NCI-H2081 treated with DMSO at 0.1 percent for 48 hours (cell line): ENCODE measurements around the gene OR13C4.
"Not testable (repeated sequence)": the region's sequence is repeated elsewhere in the genome, so short reads cannot be mapped to it uniquely, and the experiment has no call there.

ENCODE experiments used
- DNase-seq: peaks from one replicate; lab custom pipeline; 2025; lab: John Stamatoyannopoulos, UW

OR13C4 gene

DNA sequence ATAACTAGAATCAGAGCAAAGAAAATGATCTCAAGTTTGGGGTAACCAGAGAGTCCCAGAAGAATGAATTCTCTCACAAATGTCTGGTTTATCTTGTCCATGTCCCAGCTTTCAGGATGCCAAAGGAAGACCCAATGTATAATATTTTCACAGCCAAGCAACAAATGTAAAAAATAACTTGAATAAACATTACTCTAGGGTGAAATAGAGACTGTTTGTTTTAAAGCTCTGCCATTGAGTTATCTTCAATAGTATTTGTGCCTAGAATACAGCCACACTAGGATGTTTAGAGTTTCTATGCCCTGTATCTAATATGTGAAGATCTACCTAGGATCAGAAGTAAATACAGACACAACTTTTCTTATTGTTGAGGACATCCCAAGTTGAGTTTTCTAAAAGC lies at the start of gene OR13C4:
Gene OR13C4 (minus strand): TSS at position 101 of the 400 bp plus-strand sequence. CDS start 0 bp downstream, at position 101.
- no peak for DNase-seq

DNA sequence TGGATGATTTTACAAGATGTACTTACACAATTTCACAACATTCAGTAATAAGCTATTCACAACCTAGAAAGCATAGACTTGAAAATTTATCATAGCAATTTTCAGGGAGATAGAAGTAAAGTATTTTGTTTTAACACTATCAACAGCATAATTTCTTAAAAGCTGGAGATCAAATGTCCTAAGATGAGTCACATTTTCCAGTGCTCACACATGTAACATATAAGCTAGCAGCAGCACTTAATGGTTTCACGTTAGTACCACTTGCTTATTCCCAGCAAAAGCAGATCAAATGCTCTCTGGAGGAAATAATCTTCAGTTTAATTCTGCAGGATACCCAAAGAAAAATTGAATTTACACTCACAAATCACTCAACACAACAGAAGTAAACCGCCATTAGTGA lies 48.4 kb upstream of the OR13C4 start:
- DNase-seq = no peak

DNA sequence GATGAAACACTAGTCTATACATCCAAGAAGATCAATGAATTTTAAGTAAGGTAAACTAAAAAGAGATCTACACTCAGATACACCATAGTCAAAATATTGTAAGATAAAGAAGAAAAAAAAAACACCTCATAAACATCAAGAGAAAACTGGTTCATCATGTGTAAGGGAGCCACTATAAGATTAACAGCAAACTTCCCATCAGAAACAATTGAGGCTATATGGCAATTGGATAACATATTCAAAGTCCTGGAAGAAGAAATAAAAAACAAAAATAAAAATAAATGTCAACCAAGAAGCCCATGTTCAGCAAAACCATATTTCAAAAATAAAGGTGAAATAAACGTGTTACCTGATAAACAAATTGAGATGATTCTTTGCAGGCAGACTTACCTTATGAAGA lies 45.6 kb upstream of the OR13C4 start:
- DNase-seq = no peak

DNA sequence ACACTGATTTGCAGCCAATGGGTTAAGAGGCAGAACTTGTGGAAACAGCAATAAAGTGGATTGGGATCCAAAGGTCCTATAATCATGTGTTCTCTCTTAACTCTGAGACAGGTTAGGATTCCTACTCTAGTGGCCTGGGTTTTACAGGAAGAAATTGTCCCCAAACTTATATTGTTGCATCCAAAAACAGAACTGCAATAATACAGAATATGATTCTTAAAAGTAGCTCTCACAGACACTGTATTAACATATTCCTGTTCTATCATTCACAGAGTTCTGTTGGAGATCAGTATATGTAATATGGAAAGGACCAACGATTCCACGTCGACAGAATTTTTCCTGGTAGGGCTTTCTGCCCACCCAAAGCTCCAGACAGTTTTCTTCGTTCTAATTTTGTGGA lies 41.9 kb upstream of the OR13C4 start, which contains the start of gene OR13C8:
Gene OR13C8 (plus strand): TSS at position 301 of the 400 bp plus-strand sequence. CDS start 0 bp downstream, at position 301.
- no peak for DNase-seq

DNA sequence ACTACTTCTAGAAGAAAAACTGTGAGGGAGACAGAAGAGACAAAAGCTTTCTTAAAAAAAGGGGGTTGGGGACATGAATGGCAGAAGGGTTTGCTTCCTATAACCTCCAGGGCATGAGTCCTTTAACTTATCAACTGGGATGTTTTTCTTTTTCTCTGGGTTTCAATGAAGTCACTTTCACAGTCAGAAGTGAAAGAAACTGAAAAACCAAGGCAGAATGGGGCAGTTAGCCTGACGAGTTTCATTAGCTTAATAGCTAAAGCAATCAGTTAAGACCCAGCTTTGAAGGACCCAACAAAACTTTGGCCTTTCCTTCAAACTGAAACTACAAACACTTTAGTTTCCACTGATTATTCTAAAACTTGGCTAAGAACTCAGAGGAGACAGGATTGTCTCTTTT lies 37.3 kb upstream of the OR13C4 start:
- no peak for DNase-seq

DNA sequence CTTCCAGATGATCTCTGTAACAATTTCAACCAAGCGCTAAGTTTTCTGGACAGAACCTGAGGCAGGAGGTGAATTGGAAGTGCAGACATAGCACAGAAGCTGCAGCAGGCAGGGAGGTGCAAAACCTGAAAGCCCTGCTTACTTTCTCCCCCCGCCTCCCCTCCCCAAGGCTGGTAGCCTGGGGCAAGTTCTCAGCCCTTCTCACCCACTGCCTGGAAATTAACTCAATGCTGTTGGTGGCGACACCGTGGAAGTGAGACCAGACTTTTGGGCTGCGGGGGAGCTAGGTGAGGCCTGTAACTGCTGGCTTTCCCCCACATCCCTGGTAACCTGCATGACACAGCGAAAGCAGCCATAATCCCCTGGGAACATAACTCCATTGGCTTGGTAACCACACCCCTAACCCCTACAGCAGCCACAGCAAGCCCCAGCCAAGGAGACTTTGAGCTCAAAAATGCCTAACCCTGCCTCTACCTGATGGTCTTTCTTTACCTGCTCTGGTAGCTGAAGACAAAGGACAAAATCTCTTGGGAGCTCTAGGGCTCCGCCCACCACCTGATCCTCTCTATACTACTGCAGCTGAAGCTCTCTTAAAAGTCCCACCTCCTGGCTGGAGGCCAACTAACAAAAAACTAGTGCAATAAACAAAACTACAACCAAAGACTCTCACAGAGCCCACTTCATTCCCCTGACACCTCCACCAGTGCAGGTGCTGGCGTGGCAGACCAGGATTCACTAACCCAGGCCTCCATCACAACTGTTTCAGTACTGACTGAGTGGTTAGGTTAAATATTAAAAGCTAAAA lies 30.0 kb upstream of the OR13C4 start:
- DNase-seq = no peak

DNA sequence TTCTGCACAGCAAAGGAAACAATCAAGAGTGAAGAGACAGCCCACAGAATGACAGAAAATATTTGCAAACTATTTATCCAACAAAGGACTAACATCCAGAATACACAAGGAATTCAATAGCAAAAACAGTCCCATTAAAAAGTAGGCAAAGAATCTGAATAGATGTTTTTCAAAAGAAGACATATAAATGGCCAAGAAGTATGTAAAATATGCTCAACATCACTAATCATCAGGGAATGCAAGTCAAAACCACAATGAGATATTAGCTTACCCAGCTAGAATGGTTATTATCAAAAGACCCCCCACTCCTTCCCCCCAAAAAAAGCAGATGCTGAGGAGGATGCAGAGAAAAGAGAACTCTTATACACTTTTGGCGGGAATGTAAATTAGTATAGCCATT lies 28.5 kb upstream of the OR13C4 start:
- DNase-seq = no peak

DNA sequence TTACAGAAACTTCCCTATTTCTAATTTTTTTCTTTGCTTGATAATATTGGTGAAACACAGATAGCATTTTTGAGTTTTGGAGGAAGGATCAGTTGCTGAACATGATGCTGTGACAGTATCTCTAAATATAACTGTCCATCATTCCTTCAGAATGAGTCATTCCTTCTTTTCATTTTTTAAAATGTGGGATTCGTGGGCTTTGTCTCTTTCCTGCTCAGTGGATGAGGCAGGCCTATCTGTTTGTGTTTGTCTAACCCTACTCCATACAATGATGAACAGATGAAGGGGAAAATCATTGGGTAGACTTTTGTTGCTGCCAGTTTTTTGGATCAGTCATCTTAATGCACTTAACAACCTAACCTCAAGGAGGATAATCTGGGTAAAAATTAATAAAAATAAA lies 26.3 kb upstream of the OR13C4 start:
- no peak for DNase-seq

DNA sequence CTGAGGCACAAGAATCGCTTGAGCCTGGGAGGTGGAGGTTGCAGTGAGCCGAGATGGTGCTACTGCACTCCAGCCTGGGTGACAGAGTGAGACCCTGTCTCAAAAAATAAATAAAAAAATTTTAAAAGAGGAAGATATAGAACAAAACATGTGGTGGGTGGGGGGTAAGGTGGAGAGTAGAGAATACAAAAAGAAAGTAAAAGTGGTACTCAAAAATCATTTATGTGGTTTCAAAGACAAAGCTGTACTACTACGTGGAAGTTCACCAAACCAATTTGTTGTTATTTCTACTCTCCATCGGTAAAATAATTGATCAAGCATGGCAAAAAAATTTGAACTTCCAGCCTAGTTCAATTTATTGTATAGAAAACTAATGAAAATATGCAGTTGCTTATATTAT lies 17.6 kb upstream of the OR13C4 start:
- no peak for DNase-seq

DNA sequence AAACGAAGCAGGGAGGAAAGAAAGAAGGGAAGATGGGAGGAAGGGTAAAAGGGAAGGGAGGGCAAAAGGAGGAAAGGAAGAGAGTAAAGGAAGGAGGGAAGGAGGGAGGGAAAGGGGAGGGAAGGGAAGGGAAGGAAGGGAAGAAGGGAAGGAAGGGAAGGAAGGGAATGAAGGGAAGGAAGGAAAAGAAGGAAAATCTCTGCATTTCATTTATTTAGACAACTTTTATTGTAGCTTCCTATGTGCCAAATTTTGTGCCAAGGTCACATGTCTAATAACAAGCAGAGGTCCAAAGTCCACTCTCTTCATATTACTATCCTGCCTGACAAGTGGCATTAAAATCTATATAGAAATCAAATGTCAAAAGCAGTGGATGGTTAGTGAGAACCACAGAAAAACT lies 12.3 kb upstream of the OR13C4 start:
- DNase-seq = no peak

DNA sequence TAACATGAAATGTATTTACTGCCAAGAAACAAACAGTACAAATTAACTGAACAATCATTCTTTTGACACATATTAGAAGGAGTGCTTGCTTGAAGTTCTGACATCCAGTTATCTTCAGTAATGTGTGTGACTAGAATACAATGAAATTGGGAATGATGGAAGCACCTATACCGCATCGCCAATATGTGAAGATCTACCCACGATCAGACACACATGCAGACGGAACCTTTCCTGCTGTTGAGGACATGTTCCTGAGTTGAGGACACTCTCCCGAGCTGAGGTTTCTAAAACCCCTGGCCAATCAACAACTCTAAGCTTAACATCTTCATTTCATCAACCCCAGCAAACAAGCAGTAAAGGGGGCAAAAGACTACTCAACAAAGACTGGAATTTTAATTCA lies 9.7 kb upstream of the OR13C4 start, which contains the start of gene OR13C3:
Gene OR13C3 (minus strand): TSS at position 101 of the 400 bp plus-strand sequence. CDS start 133 bp downstream, outside the sequence.
- DNase-seq = no peak

DNA sequence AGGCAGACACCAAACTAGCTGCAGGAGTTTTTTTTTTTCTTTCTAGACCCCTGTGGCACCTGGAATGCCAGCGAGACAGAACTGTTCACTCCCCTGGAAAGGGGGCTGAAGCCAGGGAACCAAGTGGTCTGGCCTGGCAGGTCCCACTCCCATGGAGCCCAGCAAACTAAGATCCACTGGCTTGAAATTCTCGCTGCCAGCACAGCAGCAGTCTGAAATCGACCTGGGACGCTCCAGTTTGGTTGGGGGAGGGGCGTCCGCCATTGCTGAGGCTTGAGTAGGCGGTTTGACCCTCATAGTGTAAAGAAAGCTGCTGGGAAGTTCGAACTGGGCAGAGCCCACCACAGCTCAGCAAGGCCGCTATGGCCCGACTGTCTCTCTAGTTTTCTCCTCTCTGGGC lies 6.8 kb downstream of the OR13C4 start:
- DNase-seq = not testable (repeated sequence)

DNA sequence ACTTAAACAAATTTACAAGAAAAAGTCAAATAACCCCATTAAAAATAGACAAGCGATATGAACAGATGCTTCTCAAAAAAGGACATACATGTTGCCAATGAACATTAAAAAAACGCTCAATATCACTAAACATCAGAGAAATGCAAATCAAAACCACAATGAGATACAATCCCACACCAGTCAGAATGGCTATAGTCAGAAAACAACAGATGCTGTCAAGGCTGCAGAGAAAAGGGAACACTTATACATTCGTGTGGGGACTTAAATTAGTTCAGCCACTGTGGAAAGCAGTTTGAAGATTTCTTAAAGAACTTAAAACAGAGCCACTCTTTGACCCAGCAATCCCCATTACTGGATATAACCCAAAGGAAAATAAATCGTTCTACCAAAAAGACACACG lies 12.1 kb downstream of the OR13C4 start:
- no peak for DNase-seq

DNA sequence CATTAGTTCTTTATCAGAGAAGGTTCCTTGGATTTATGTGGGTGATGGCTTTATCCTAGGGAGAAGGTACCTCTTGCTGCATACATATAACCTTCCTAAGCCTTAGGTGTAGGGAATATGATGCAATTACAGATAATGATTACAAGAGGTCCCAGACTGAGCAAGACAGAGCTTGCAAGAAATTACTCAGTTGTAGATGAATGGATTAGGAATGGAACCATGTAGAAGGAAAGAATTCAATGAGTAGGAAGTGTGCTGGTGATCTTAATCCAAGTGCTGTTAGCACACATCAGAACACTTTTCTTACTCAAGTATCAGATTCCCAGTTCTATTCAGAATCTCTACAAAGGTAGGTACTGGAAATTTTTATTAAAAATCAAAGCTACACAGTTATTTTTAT lies 20.4 kb downstream of the OR13C4 start:
- DNase-seq = no peak

DNA sequence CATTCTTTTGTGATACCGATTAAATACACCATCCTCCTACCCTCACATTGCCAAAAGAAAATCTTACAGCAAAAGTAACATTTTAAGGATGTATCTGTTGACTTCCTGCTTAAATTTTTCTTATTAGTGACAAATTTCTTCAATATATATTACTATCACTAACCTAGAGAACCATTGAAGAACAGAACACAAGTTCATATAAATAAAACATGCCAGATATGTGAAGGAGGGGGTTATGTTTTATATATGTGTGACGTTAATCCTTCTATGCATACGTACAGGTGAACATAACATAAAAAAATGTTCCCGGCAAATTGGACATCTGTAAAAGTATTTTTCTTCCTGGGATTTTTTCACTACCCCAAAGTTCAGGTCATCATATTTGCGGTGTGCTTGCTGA lies 23.0 kb downstream of the OR13C4 start, which contains the start of gene OR13F1:
Gene OR13F1 (plus strand): TSS at position 301 of the 400 bp plus-strand sequence. CDS start 0 bp downstream, at position 301.
- DNase-seq = no peak

DNA sequence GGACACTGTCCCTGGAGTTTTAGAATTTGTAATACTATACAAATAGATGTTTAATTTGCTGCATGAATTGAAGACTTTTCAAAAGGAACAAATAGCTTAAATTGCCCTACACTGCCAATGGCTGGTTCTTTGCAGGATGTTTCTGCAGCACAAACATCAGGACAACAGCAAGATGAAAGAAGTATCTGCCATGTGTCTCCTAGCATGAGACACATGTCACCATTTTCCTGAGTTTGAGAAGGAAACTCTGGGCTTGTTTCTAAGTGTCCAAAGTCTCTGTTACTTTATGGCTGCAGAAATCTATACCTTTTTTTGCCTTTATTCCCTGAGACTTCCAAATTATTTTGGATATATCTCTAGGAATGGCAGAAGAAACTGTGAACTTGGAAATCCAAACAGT lies 23.6 kb downstream of the OR13C4 start:
- DNase-seq = no peak

DNA sequence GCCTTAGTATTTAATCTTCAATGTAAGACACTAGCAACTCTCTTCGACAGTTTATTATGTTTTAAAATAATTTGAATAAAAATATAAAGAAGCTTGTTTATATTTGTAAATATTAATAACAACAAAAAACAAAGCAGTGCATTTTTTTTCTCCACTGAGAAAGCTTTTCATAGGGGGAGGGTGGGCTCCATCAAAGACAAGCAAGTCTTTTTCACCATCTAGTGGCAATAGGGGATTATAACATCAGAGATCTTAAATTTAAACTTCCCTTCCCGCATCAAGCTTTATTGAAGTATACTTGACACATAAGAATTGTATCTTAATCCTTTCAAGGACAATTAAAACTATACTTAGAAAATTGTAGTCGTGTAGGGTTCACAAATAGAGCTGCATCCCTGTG lies 32.2 kb downstream of the OR13C4 start:
- DNase-seq = no peak

DNA sequence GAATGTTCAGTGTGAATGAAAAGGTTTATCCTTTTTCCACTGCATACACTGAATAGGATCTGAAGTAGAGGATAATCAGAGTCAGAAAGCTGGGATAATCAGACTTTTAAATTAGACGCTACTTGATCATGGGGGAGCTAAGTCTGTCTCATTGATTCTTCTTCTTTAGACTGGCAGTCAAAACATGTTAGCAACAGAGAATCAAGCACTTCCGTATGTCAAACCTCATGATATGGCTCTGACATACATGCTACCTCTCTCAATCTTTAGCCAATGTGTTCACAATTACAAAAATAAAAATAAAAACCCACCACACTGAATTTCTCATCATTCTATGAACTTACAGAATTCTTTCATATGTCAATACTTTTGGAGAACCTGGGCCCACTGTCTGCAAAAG lies 42.0 kb downstream of the OR13C4 start:
- no peak for DNase-seq

DNA sequence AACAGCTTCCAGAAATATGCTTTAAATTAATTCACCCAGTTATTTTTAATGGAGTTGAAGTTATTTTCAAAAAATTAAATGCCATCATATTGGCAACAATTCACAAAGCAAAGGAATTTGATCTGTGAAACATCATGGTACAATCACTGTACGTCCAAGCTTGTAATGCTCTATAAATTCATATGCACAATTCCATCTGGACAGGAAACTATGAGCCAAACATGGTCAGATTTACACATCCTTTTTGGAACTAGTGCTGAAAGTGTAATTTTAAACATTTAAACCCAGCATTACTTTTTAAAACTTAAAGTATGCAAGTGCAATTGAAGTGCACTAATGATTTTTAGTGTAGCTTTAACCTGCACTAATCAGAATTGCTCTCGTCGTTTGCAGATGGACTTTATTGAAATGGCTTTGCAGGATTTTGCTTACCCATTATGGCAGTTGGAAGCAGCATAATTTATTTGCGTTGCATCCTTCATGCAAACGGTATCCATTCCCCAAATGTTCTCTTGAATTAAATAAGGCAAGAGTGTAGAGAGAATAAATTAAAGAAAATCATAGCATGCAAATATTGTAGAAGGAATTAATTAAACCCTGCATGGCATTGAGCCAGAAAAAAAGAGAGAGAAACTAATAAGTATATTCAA lies 44.0 kb downstream of the OR13C4 start:
- no peak for DNase-seq
